ENCODE data around the gene GPR39. TPM values are rescaled to one million over a fixed set of nuclear protein-coding genes. Genes with fewer than 3 reads are reported as not detected.

The GPR39 gene
- total and polyA plus RNA-seq, 2 donors (not counting 3 experiments of a cell fraction or from before 2014, with no cell fraction given), result 0.03 to 0.20 TPM

DNA sequence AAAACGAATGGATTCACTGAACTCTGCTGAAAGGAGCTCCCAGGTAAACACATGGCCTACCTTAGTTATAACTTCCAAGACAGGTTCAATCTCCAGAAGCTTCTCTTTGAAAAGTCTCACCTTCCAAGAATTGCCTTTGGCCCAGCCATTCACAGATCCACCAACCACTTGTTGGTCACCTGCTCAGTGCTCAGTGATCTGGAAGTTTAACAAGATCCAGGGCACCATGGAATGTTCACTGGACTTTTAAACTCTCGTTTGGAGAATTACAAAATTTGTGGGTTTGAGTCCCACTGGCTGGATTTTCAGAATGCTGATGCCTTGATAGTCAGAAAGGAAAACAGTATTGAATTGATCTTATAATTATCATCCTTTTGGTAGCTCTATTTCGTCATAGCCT is 9.4 kb downstream of the GPR39 start:
- FAIRE-seq (no peak), DNase-seq (ENCODE audit: low read depth, low spot score) (no peak)
- H3K4me3 ChIP-seq (replicated peaks in 1 of 3; ENCODE audit: insufficient read depth in 1 of 3, low read depth in 1 of 3, low read length in 3 of 3), result no peak overlapping the region
- no peaks in the 10 kb centered on the region for H3K36me3 ChIP-seq (ENCODE audit: control insufficient read depth in 2 of 2, extremely low read depth in 1 of 2, insufficient read depth in 2 of 2, low read length in 2 of 2)
- no peaks in the 10 kb centered on the region for H4K20me1 ChIP-seq (replicated peaks; ENCODE audit: control insufficient read depth, extremely low read depth, insufficient read depth, low read length)
- no peaks in the 10 kb centered on the region for H3K79me2 ChIP-seq (ENCODE audit: control insufficient read depth, insufficient read depth, low read length)
- BruUV-seq (replicated peaks), result no TSS peak
- H3K27ac ChIP-seq (ENCODE audit: insufficient read depth, low read depth, low read length), result no peak overlapping the region
- CTCF ChIA-PET, result no interaction called here
- no peaks in the 10 kb centered on the region for H3K4me1 ChIP-seq (ENCODE audit: control insufficient read depth, extremely low read depth, insufficient read depth, low read length)
- dilution Hi-C loops (cut with MboI; ENCODE audit: extremely low pct_ligation_motif_present, low sequenced_read_pairs) (no loop called here), intact Hi-C loops (cut with micrococcal nuclease) (no loop called here)
- POLR2A ChIA-PET, result no interaction called here
- no peaks in the 10 kb centered on the region for H3K27me3 ChIP-seq (ENCODE audit: control insufficient read depth in 2 of 2, insufficient read depth in 2 of 2, low read length in 2 of 2)
- H3K4me2 ChIP-seq (ENCODE audit: insufficient read depth, low read length), result no peak overlapping the region
- H2AFZ ChIP-seq (ENCODE audit: low read depth, low read length), result no peak overlapping the region
- TF ChIP-seq EZH2 (IDR thresholded peaks at IDR 0.05; ENCODE audit: borderline replicate concordance, low read depth, low read length, severe bottlenecking) (no peak), POLR2AphosphoS5 (IDR thresholded peaks at IDR 0.05; ENCODE audit: insufficient read depth, low read depth, low read length) (no peak), FOS (IDR thresholded peaks at IDR 0.05; ENCODE audit: borderline replicate concordance, insufficient read depth, low read length) (no peak), GATA2 (IDR thresholded peaks at IDR 0.05; ENCODE audit: insufficient read depth, insufficient read length, low read depth, low read length) (no peak), JUN (IDR thresholded peaks at IDR 0.05; ENCODE audit: borderline replicate concordance, insufficient read depth, insufficient read length, low read depth) (no peak), MYC (IDR thresholded peaks at IDR 0.05; ENCODE audit: low read depth, low read length) (no peak), POLR2A (IDR thresholded peaks at IDR 0.05; ENCODE audit: low read depth, low read length) (no peak)
- TF ChIP-seq, protein P1, sequence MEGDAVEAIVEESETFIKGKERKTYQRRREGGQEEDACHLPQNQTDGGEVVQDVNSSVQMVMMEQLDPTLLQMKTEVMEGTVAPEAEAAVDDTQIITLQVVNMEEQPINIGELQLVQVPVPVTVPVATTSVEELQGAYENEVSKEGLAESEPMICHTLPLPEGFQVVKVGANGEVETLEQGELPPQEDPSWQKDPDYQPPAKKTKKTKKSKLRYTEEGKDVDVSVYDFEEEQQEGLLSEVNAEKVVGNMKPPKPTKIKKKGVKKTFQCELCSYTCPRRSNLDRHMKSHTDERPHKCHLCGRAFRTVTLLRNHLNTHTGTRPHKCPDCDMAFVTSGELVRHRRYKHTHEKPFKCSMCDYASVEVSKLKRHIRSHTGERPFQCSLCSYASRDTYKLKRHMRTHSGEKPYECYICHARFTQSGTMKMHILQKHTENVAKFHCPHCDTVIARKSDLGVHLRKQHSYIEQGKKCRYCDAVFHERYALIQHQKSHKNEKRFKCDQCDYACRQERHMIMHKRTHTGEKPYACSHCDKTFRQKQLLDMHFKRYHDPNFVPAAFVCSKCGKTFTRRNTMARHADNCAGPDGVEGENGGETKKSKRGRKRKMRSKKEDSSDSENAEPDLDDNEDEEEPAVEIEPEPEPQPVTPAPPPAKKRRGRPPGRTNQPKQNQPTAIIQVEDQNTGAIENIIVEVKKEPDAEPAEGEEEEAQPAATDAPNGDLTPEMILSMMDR (IDR thresholded peaks at IDR 0.05; ENCODE audit: extremely low read depth in 1 of 2, insufficient read depth in 1 of 2, low read depth in 1 of 2, low read length in 2 of 2), result no peak
- TF ChIP-seq, protein P2, sequence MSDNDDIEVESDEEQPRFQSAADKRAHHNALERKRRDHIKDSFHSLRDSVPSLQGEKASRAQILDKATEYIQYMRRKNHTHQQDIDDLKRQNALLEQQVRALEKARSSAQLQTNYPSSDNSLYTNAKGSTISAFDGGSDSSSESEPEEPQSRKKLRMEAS (IDR thresholded peaks at IDR 0.05; ENCODE audit: insufficient read depth, insufficient read length), result no peak
- H3K9ac ChIP-seq (replicated peaks; ENCODE audit: extremely low read depth, insufficient read depth, low read length), result no peak overlapping the region
- no peaks in the 10 kb centered on the region for H3K9me1 ChIP-seq (replicated peaks; ENCODE audit: control insufficient read depth, extremely low read depth, insufficient read depth, low read length)
- no peaks in the 10 kb centered on the region for H3K9me3 ChIP-seq (replicated peaks; ENCODE audit: control insufficient read depth, insufficient read depth, low read length)
